HG03025 (cell line): Measurements from ENCODE around the gene KLRK1.
"Not testable (repeated sequence)": the region's sequence is repeated elsewhere in the genome, so short reads cannot be mapped to it uniquely, and the experiment has no call there.

Source experiments
- ATAC-seq: cut with Tn5 transposase; IDR thresholded peaks from one replicate; pipeline ENCODE4 v1.9.1; 2021; ENCODE audit warnings: mild to moderate bottlenecking, moderate library complexity; ENCODE audit not compliant: unreplicated experiment, low FRiP score

Gene KLRK1

GRCh38 chr12:10389904-10390303 lies at the start of gene KLRK1:
TSS of gene KLRK1 (minus strand) at chr12:10390041. CDS start at chr12:10388810, 1,231 bp downstream.
- no peak for ATAC-seq

- ATAC-seq, result not testable (repeated sequence)
Measured at GRCh38 chr12:10437601-10438000, 47.8 kb upstream of the KLRK1 start.

GRCh38 chr12:10435816-10436215 lies 46.0 kb upstream of the KLRK1 start, which contains the start of gene KLRC2:
TSS of gene KLRC2 (minus strand) at chr12:10436010. CDS start at chr12:10435986, 24 bp downstream.
- ATAC-seq, result not testable (repeated sequence)

GRCh38 chr12:10430623-10431022 lies 40.8 kb upstream of the KLRK1 start:
- not testable (repeated sequence) for ATAC-seq

GRCh38 chr12:10425938-10426337 lies 36.1 kb upstream of the KLRK1 start:
- not testable (repeated sequence) for ATAC-seq

DNA sequence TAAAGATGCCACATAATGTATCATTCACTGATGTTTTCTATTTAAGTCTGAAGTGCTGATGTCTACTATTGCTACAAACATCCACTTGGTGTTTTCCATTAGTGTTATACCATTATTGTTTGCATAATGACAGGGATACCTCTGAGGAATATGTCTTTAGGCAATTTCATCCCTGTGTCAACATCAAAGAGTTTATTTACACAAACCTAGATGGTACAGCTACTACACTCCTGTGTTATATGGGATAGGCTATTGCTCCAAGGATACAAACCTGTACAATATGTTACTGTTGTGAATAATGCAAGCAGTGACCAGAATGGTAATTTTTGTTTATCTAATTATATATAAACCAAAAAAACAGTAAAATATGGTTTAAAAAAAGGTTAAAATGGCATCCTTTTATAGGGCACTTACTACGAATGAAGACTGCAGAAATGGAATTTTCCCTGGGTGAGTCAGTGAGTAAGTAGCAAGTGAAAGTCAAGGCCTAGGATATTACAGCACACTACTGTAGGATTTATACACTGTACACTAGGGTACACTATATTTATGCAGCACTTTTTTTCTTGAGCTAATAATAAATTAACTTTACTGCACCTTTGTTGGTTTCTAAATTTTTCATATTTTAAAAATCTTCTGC lies 34.5 kb upstream of the KLRK1 start:
- ATAC-seq, result not testable (repeated sequence)

DNA sequence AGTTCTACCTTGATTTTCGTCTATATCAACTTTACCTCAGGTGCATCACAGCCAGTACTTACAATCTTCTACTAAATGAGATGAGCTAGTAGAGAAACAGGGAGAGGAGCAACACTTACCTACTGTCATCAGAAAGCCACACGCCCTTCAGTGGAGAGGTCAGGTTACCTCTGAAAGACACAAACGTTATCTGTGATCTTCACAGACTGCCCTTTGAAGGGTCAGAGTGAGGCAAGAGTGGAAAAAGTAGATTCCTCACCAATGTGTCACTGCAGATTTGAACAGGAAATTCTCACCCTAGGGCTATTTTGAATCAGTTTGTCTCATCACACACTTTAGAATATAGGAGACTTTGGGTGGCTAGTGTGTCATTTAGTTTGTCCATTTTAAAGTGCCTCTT lies 32.3 kb upstream of the KLRK1 start:
- ATAC-seq, result not testable (repeated sequence)

DNA sequence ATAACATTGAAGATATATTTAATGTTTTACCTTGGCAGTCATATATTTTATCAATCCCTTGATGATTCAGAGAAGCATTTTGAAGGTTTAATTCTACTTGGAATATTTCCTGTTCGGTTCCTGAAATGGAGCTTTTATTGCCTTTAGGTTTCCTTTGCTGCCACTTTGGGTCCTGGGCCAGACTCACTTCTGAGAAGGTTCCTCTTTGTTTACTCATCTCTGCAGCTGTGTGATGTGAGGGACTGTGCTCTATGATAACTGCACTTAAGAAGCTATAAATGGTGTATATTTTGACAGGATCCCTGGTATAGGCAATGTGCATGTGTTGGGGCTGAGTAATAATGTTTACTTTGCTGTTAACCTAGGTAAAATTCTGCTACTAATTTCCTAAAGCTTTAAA lies 30.5 kb upstream of the KLRK1 start, which contains the start of gene KLRC3:
TSS of gene KLRC3 (minus strand) at position 262 of the 400 bp plus-strand sequence. CDS start at position 217, 45 bp downstream.
- ATAC-seq, result not testable (repeated sequence)

- ATAC-seq, result no peak
Measured at GRCh38 chr12:10409392-10409791, 19.6 kb upstream of the KLRK1 start, which contains the start of gene KLRC4. TSS of gene KLRC4 (minus strand) at chr12:10409757. CDS start at chr12:10409575, 182 bp downstream.

DNA sequence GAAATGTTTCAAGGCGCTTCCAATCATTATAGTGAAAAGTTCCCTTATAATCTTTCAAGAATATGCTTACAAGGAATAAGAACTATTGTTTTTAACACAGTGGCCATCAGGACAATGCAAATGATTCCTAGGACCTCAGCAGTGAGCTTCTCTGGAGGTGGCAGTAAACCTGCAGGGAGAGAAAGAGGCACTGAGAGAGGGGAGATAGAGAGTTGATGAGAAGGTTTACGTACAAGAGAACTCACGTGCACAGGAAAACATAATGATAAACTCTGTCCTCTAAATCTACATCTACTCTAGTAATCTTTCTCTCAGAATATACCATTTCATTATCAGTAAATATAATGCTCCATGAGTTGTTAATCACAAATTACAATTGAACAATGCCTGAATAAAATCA lies 19.0 kb upstream of the KLRK1 start:
- ATAC-seq, result no peak

DNA sequence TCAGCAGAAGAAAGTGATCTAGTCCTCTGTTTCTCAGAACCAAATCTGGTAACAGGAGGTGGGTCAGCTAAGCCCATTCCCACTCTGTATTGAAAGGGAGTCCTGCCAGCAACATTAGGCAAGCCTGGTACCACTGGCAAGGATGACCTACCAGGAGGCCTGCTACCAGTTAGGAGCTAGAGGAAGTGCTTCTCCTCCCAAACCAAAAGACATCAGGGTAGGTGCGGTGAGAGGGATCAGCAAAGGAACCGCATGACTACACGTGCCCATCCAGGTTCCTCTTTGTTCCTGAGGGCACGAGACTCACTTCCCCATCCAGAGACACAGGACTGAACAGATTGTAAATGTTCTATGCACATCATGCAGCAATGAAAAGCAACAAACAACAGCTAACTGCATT lies 16.9 kb upstream of the KLRK1 start:
- no peak for ATAC-seq

- ATAC-seq, result no peak
Measured at GRCh38 chr12:10405294-10405693, 15.5 kb upstream of the KLRK1 start.

DNA sequence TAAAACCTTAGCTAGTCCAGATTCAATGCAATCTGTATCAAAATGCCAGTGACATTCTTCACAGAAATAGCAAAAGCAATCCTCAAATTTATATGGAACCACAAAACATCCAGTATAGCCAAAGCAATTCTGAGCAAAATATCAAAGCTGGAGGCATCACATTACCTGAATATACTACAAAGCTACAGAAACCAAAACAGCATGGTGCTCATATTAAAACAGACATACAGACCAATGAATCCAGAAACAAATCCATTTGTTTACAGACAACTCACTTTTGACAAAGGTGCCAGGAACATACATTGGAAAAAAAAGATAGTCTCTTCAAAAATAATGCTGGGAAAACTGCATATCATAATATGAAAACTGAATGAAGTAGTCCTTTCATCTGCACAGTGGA lies 15.0 kb upstream of the KLRK1 start:
- ATAC-seq, result no peak

GRCh38 chr12:10400829-10401228 lies 11.0 kb upstream of the KLRK1 start:
- ATAC-seq, result no peak

GRCh38 chr12:10398168-10398567 lies 8.3 kb upstream of the KLRK1 start:
- no peak for ATAC-seq

DNA sequence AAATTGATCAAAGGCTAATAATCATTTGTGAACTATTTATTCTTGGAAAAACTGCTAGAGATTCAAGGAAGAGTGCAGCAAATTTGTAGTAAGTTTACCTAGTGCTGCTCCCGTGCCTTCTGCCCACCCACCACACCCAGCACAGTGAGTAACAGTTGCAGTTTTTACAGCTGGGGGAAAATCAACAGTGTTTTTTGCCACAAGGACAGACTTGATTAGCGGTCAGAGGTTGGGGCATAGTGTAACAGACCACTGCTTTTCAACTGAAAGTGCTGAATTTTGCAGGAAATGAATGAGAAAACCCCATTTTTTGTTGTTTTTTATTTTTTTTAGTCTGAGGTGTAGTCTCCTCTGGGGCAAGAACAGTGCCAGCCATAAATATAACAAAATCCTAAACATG lies 7.5 kb upstream of the KLRK1 start:
- ATAC-seq, result no peak

DNA sequence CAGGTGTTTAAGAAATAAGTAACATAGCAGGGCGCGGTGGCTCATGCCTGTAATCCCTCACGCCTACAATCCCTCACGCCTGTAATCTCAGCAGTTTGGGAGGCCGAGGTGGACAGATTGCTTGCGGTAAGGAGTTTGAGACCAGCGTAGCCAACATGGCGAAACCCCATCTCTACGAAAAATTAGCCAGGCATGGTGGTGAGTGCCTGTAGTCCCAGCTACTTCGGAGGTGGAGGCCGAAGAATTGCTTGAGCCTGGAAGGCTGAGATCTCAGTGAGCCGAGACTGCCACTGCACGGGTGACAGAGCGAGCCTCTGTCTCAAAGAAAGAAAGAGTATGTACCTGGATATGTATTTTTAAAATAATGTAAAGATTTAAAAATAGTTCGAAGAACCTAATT lies 6.3 kb upstream of the KLRK1 start:
- ATAC-seq, result not testable (repeated sequence)

- ATAC-seq, result peak; percentile 88
Measured at GRCh38 chr12:10395390-10395998, 5.7 kb upstream of the KLRK1 start.

- ATAC-seq, result not testable (repeated sequence)
Measured at GRCh38 chr12:10394531-10395152, 4.8 kb upstream of the KLRK1 start.

DNA sequence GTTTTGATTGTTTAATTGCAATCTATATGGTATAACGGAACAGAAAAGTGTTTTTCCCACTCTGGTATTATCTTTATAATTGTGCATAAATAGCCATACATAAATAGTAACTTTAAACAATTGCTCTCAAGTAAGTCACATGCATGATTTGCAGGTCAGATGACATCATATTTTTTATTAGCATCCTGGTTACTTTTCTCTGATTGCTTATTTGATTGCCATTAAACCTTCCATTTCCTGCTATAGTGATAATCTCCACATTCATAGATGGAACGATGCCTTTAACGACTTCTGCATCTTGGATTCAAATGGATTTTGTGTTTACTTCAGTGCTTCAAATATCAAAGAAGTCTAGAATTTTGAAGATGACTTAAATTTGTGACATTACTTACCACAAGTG lies 3.5 kb upstream of the KLRK1 start:
- ATAC-seq, result no peak

- ATAC-seq, result peak; percentile 42
Measured at GRCh38 chr12:10392394-10392930, 2.6 kb upstream of the KLRK1 start.
